GM12892 (cell line): ENCODE results near the gene FBXL13.
"Not testable (repeated sequence)": the region's sequence is repeated elsewhere in the genome, so short reads cannot be mapped to it uniquely, and the experiment has no call there.

Experiments
- POLR2AphosphoS5 ChIP-seq: IDR thresholded peaks from 2 replicates; pipeline ENCODE4 v1.6.1; 2011; ENCODE audit warnings: low read depth, low read length, control low read depth
- TAF1 ChIP-seq: IDR thresholded peaks from 2 replicates; pipeline ENCODE4 v1.6.1; 2011; ENCODE audit warnings: low read depth, mild to moderate bottlenecking, control low read depth, low read length, borderline replicate concordance

DNA sequence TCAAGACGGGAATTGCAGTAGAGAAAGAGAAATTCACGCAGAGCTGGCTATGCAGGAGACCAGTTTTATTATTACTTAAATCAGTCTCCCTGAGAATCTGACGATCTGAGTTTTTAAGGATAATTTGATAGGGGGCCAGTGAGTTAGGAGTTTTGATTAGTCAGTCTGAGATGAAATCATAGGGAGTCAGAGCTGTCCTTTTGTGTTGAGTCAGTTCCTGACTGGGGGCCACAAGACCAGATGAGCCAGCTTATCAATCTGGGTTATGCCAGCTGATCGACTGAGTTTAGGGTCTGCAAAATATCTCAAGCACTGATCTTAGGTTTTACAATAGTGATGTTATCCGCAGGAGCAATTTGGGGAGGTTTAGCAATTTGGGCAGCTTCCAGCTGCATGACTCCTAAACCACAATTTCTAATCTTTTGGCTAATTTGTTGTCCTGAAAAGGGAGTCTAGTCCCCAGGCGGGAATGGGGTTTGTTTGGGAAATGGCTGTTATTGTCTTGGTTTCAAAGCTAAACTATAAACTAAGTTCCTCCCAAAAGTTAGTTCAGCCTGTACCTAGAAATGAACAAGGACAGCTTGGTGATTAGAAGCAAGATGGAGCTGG lies 278.5 kb downstream of the FBXL13 start:
- TF ChIP-seq TAF1, POLR2AphosphoS5: not testable (repeated sequence)
